OCI-LY7 (cell line): ENCODE data around the gene PBLD. TPM values are rescaled to one million over a fixed set of nuclear protein-coding genes. Genes with fewer than 3 reads are reported as not detected.
"Not testable (repeated sequence)": the region's sequence is repeated elsewhere in the genome, so short reads cannot be mapped to it uniquely, and the experiment has no call there.

Experiments used
- BruUV-seq: library from RNA; stranded (reverse); fragments of 400-500 nt; replicated peaks from 2 replicates; lab custom pipeline; 2021; lab: Mats Ljungman, UMichigan
- CTCF ChIA-PET: fragments of 300-600 bp; sonication (Branson Sonifier 250); formaldehyde crosslinking; loops from one replicate; lab custom pipeline; 2022; ENCODE audit warnings: antibody characterized with exemption; ENCODE audit not compliant: unreplicated experiment; lab: Charles Lee
- POLR2A ChIA-PET: fragments of 300-600 bp; sonication (Branson Sonifier 250); formaldehyde crosslinking; loops from one replicate; lab custom pipeline; 2022; ENCODE audit warnings: antibody characterized with exemption; lab: Charles Lee
- DNase-seq: peaks from one replicate; pipeline ENCODE4 v3.0.0-alpha.2; 2015; ENCODE audit warnings: low spot score
- H2AFZ ChIP-seq: fragments of 200-600 bp; sonication (generic), shearing (Covaris generic); 2 replicates; pipeline ENCODE4 v1.6.1; 2014; ENCODE audit warnings: mild to moderate bottlenecking, antibody characterized with exemption, low read length, moderate library complexity
- H3K27ac ChIP-seq: fragments of 200-600 bp; sonication (generic); 2 replicates; pipeline ENCODE4 v1.5.1; 2014; ENCODE audit warnings: mixed run types, low read depth, mild to moderate bottlenecking, moderate library complexity, low read length, inconsistent platforms; ENCODE audit not compliant: poor library complexity, severe bottlenecking
- H3K36me3 ChIP-seq: fragments of 200-600 bp; sonication (generic); 2 replicates; pipeline ENCODE4 v1.6.1; 2014; ENCODE audit warnings: mild to moderate bottlenecking, antibody characterized with exemption, low read length, moderate library complexity, mixed read lengths; ENCODE audit not compliant: insufficient read depth
- H3K4me1 ChIP-seq: fragments of 200-600 bp; sonication (generic); 2 replicates; pipeline ENCODE4 v1.5.1; 2014; ENCODE audit warnings: mild to moderate bottlenecking, low read length; ENCODE audit not compliant: insufficient read depth, poor library complexity, severe bottlenecking
- H3K4me2 ChIP-seq: fragments of 200-600 bp; sonication (generic); 2 replicates; pipeline ENCODE4 v1.6.1; 2014; ENCODE audit warnings: mild to moderate bottlenecking, low read length
- H3K4me3 ChIP-seq: fragments of 200-600 bp; sonication (generic); 2 replicates; pipeline ENCODE4 v1.5.1; 2014; ENCODE audit warnings: mild to moderate bottlenecking, low read depth, low read length; ENCODE audit not compliant: poor library complexity, severe bottlenecking
- H3K79me2 ChIP-seq: fragments of 200-600 bp; sonication (generic); 2 replicates; pipeline ENCODE4 v1.6.1; 2016; ENCODE audit warnings: low read depth, mild to moderate bottlenecking, low read length, moderate library complexity, mixed read lengths; ENCODE audit not compliant: insufficient read depth
- H3K9me2 ChIP-seq: fragments of 200-600 bp; sonication (generic); 2 replicates; pipeline ENCODE4 v1.6.1; 2016; ENCODE audit warnings: mild to moderate bottlenecking, low read length, mixed read lengths; ENCODE audit not compliant: insufficient read depth
- H3K9me3 ChIP-seq: fragments of 200-600 bp; sonication (generic); 2 replicates; pipeline ENCODE4 v1.6.1; 2014; ENCODE audit warnings: mild to moderate bottlenecking, mixed run types, low read length, mixed read lengths
- H4K20me1 ChIP-seq: fragments of 200-600 bp; sonication (generic); 2 replicates; pipeline ENCODE4 v1.6.1; 2014; ENCODE audit warnings: mild to moderate bottlenecking, antibody characterized with exemption, low read length, moderate library complexity, mixed read lengths; ENCODE audit not compliant: insufficient read depth
- CTCF ChIP-seq: fragments of 200-600 bp; sonication (generic); conservative IDR thresholded peaks from 2 replicates; pipeline ENCODE4 v1.5.1; 2014; ENCODE audit warnings: mild to moderate bottlenecking, antibody characterized with exemption, low read length, moderate library complexity, mixed read lengths
- EZH2phosphoT487 ChIP-seq: fragments of 200-600 bp; sonication (generic); IDR thresholded peaks from 2 replicates; pipeline ENCODE4 v1.6.1; 2018; ENCODE audit warnings: low read depth, borderline replicate concordance, mild to moderate bottlenecking, mixed run types, antibody characterized with exemption, low read length, moderate library complexity, mixed read lengths
- intact Hi-C: fragments of 100-400 bp; cut with micrococcal nuclease; formaldehyde crosslinking; loops from one replicate; pipeline ENCODE4 v1.10.0; 2022; ENCODE audit not compliant: unreplicated experiment
- total RNA-seq, 2 experiments: library from RNA; depleted of rRNA in 1 of 2; stranded (reverse); fragments of >200 nt in 1 of 2; shearing (Covaris generic) in 1 of 2; gene quantifications; 2 replicates each; pipeline ENCODE4 v1.2.3, GENCODE V29; 2014 to 2022

Gene PBLD
- total RNA-seq, 2 experiments from 2014 or later, result 3.1 to 5.9 TPM

GRCh38 chr10:68318331-68319059 is 14.2 kb downstream of the PBLD start:
- ChIA-PET CTCF (no interaction called here), POLR2A (interaction anchor here (0.6 to 1.3 kb wide), 7 partner anchors 9 to 335 kb away, joined by 3 to 9 read pairs (median 4); partner anchors contain the start of gene HNRNPH3)
- no peaks in the 10 kb centered on the region for H3K36me3 ChIP-seq
- no peaks in the 10 kb centered on the region for H4K20me1 ChIP-seq
- no peaks in the 10 kb centered on the region for H3K79me2 ChIP-seq
- no peak overlapping the region for H3K4me2 ChIP-seq
- no peak overlapping the region for H2AFZ ChIP-seq
- no TSS peak for BruUV-seq
- H3K27ac ChIP-seq, result no peak overlapping the region
- H3K4me1 ChIP-seq, result peaks cover 5% of the 10 kb centered on the region
- DNase-seq, result no peak
- H3K9me3 ChIP-seq, result peaks cover 14% of the 10 kb centered on the region; the same call in 1 of the 2 replicates
- no peak overlapping the region for H3K4me3 ChIP-seq
- TF ChIP-seq CTCF (no peak), EZH2phosphoT487 (no peak)
- intact Hi-C loops, result no loop called here
- H3K9me2 ChIP-seq, result no peaks in the 10 kb centered on the region

GRCh38 chr10:68315582-68315981 is 17.1 kb downstream of the PBLD start:
- no peak overlapping the region for H3K4me2 ChIP-seq
- peaks cover 14% of the 10 kb centered on the region; the same call in 1 of the 2 replicates for H3K9me3 ChIP-seq
- BruUV-seq, result no TSS peak
- no peaks in the 10 kb centered on the region for H4K20me1 ChIP-seq
- ChIA-PET POLR2A (interaction anchor here (0.6 to 1.6 kb wide), 3 partner anchors 10 to 305 kb away, joined by 4 to 6 read pairs (median 4); no protein-coding TSS in a partner anchor), CTCF (no interaction called here)
- no peak for DNase-seq
- TF ChIP-seq EZH2phosphoT487 (no peak), CTCF (no peak)
- no peaks in the 10 kb centered on the region for H3K9me2 ChIP-seq
- no peak overlapping the region for H3K27ac ChIP-seq
- no peak overlapping the region for H2AFZ ChIP-seq
- H3K4me1 ChIP-seq, result peaks cover 5% of the 10 kb centered on the region
- H3K4me3 ChIP-seq, result no peak overlapping the region
- H3K36me3 ChIP-seq, result no peaks in the 10 kb centered on the region
- no peaks in the 10 kb centered on the region for H3K79me2 ChIP-seq
- intact Hi-C loops, result no loop called here

GRCh38 chr10:68314930-68315329 is 17.8 kb downstream of the PBLD start:
- H3K4me1 ChIP-seq, BruUV-seq, H3K4me2 ChIP-seq, H3K9me2 ChIP-seq, H4K20me1 ChIP-seq, H3K27ac ChIP-seq, H3K4me3 ChIP-seq, intact Hi-C loops, H3K36me3 ChIP-seq, DNase-seq, H3K79me2 ChIP-seq, H2AFZ ChIP-seq: not testable (repeated sequence)
- peaks cover 14% of the 10 kb centered on the region; the same call in 1 of the 2 replicates for H3K9me3 ChIP-seq
- POLR2A ChIA-PET, result interaction anchor here (0.6 to 1.6 kb wide), 3 partner anchors 11 to 271 kb away, joined by 4 to 6 read pairs (median 5); no protein-coding TSS in a partner anchor
- CTCF ChIA-PET, result interaction anchor here (0.6 kb wide), 1 partner anchor 17 kb away, joined by 6 read pairs; no protein-coding TSS in a partner anchor
